Activated gamma-delta T cell treated with anti-CD3 and anti-CD28 coated beads, Interleukin-2, amount 50 U/mL, for 16 hours (primary cell): ENCODE data around the gene PURB.
"Not testable (repeated sequence)": the region's sequence is repeated elsewhere in the genome, so short reads cannot be mapped to it uniquely, and the experiment has no call there.

Experiments
- DNase-seq: peaks from one replicate; pipeline ENCODE4 v3.0.0-alpha.2; 2020; ENCODE audit warnings: low read depth

Gene PURB

DNA sequence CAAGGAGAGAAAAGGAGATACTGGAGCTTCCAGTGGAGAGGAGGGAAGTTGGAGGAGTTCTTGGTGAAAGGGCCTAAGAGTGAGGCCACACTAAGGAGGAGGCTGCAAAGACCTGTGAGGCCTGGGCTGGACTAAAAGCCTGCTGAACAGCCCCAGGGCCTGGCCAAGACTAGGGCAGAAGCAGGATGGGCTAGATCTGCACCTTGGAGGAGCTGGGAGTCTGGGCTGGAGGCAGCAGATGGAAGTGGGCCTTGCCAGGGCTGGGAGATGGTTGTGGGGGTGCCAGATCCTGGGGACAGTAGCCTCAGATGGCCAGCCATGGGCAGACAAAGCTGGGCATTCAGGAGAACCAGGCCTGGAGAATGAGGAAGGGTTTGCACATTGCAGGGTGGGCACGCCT lies 6.5 kb upstream of the PURB start:
- DNase-seq: no peak

DNA sequence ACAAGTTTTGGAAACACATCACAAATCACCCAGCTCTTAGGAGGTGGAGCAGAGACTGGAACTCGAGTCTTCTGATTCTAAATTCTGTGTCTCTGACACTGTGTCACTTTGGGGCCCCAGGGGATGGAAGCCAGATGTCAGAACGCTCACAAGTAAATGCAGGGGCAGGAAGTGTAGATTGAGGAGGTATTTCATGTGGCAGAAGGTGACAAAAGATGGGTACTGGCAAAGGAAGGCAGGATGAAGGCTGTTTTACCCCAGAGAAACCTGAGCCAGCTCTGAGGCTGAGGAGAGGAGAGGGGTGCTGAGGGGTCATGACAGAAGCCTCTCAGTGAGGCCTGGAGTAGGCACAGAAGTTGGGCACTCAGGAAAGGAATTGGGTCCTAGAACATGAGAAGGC lies 6.0 kb upstream of the PURB start:
- DNase-seq: peak; percentile 30

DNA sequence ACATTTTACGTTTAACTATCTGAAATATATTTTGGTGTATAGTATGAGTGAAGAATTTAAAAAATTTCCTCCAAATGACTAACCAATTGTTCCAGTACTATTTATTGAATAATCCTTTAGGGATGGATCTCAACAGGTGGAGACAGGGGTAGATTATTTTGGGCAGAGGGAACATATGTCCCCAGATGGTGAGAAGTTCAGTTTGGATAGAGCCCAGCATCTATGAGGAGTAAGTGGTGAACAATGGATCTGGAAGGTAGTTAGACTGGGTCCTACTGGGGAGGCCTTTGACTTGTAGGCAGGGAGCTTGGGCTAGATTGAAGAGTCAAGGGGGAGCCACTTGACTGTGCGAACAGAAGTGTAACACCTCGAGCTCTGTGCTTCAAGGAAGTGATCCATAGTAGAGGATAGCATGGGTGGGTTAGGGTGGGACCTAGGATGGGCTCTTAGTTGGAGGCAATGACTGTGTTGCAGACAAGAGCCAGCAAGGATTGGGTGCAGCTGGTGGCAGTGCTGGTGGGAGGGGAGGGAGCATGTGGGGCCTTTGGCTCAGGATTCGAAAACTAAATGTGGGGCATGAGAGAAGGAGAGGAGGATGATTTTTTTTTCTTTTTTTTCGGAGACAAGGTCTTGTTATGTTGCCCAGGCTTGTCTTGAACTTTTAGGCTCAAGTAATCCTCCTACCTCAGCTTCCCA lies 3.9 kb upstream of the PURB start:
- DNase-seq: no peak

DNA sequence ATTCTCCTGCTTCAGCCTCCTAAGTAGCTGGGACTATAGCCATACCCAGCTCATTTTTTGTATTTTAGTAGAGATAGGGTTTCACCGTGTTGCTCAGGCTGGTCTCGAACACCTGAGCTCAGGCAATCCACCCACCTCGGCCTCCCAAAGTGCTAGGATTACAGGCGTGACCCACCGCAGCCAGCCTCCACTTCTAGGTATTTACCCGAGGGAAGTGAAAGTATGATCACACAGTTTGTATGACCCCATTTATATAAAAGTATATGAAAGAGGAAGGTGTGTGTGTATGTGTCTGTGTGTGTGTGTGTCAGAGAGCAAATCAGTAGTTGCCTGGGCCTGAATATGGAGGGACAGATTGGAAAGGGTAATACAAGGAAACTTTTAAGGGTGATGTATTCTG lies 2.0 kb upstream of the PURB start:
- no peak for DNase-seq

DNA sequence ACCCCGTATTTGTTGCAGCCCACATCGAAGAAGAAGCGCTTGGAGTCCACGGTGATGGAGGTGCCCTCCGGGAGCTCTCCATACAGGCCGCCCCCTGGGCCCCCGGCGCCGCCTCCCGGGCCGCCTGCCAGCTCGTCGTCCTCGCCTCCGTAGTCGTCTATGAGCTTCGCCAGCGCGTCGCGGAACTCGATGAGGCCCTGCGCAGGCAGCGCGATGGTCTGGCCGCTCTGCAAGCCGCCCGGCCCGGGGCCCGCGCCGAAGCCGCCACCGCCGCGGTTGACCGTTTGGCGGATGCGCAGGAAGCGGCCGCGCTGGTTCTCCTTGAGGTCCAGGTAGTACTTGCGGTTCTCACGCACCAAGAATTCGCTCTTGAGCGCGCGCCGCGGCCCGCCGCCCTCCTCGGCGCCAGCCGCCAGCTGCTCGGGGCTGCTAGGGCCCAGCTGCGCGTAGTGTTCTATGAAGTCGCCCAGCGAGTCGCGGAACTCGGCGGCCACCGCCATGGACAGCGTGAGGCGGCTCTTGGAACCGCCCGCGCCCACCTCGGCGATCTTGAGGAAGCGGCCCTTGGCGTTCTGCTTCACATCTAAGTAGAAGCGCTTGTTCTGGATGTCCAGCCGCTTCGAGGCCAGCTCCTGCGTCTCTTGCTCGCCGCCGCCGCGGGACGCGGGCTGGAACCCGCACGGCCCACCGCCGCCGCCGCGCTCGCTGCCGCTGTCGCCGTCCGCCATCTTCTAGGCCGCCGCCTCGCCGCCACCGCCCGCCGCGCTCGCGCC lies 523 bp downstream of the PURB start:
- peak; percentile 35 for DNase-seq

DNA sequence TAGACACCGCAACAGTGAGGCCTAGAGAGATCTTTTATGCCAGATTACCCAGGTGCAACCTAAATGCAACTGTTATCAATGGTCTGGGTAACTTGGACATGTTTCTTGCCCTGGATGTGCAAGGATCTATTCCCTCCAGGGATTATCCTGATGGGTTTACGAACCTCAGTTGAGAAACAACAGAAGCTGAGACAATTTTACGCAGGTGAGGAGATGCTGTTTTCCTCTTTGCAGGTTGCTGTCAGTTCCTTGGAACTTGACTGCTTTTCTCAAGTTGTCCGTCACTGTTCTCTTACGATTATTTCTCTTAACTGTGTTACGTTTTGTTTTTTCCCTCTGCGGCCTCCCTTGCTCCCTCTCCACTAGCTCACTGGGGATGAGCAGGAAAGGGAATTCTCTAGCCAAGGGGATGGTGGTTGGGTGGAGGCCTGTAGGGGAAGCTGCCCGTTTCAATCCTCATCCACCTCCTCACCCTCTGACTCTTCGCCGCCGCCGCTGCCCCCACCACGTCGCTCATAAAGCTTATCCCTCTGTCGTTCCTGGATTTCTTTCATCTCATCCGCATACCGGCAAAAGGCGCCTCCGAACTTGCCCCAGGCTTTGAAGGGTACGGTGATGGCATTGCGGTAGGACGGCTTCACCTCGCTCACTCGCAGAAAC lies 1.2 kb downstream of the PURB start:
- DNase-seq: no peak

DNA sequence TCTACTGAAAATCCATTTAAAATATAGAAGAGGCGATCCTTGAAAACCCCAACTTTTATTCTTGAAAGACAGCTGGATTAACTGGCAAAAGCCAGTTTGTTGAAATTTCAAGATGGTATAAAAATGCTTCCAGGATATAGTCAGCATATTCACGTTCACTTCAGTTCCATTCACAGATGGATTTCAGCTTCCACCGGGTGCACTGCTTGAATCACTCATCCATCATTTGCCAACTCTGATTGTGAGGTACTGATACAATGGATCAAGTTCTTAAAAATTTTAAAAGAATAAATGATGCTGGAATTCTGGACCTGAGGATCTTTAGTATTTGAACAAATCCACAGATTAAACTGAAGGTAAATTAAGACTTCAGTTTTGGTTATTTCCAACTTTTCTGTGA lies 2.4 kb downstream of the PURB start:
- DNase-seq: no peak

DNA sequence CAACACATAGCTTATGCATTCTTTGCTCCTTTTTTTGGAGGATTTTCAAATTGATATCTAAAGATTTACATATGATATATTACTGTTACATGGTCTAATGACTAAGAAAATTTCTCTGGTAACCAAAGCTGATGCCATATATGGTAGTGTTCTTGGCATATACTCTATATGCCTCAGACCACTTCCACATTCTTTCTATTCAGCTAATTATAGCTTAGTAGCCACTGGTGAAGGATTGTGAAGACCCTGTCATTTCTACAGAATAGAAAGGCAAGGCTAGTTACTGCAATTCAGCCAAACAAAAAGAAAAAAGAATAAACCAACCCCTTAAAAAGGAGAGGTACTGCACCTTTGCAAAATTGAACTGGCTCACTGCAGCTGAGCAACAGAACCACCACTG lies 3.7 kb downstream of the PURB start:
- no peak for DNase-seq

DNA sequence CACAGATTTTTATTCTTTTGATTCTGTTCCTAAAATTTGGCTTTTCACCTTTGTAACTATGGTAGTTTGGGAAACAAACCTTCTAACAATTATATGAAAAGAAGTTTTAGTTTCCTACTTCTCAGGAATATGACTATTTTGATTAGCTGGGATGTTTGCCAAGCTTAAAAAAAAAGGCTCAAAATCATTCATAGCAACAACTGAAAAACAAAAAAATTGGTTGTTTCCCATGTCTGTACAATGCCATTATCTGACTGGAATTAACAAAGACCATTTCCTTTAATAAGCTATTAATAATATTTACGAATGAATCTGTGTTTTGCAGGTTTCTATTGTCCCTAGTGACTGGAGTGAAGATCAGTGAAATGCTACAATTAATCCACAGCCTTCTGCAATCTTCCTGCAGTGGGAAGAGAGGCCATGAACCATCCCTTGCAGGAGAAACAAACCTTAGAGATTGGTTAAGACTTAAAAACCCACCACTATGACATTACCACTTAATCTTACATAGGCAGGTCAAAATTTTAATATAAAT lies 4.2 kb downstream of the PURB start:
- DNase-seq: no peak

DNA sequence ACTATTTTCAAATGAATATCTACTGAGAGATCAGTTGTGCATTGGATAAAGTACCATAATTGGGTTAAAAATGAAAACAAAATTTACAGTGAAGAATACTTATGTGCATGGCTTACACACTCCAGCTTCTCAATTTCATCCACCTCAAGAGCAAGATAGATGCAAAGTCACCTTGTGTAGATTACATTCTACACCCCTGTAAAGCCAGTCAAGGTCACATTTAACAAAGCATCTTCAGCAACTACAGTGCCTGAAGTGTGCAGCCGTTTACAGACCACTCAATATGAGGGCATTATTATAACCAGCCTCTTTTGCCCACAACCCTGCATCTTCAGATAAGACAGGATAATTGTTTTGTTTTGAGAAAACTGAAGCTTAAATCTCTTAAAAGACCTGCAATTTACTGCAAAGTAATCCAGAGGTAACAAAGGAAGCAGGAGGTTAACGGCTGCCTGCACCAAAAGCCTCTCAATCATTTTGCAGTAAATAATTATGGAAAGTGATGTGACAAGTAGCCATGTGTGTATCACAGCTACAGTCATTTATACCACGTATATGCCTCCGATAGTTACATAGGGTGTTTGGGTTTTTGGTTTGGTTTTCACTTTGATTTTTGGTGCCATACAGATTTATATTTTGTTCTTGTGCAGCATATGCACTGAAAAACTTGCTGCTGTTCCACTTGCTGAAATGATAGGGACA lies 4.9 kb downstream of the PURB start:
- DNase-seq: no peak

DNA sequence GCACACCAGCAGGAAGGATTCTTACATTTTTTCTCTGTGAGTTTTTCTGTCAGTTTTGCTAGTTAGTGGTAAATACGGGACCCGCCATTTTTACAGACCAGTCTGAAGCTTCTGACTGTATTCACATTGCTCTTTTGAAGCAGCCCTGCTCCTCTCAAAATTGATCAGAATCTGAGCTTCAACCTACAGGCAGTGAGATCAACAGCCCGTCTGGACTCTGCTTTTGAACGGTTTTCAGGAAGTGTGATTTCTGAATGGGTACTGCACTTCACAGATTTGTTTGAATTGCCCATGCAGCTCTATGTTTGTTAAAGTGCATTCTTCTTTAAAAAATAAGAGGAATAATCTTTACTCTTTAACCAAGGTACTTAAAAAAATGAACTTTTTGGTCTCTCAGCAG lies 8.9 kb downstream of the PURB start:
- DNase-seq: no peak

DNA sequence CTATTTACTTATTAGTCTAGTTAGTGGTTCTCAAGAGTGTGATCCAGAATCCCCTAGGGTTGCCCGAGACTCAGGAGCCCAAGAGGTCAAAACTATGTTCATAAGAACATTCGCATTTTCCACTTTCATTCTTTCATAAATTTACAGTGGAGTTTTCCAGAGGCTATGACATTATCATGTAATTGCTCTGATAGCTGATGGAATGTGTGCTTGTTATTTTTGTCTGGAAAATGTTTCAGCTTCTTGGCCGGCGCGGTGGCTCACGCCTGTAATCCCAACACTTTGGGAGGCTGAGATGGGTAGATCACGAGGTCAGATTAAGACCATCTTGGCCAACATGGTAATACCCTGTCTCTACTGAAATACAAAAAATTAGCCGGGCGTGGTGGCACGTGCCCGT lies 10.1 kb downstream of the PURB start:
- DNase-seq: no peak

DNA sequence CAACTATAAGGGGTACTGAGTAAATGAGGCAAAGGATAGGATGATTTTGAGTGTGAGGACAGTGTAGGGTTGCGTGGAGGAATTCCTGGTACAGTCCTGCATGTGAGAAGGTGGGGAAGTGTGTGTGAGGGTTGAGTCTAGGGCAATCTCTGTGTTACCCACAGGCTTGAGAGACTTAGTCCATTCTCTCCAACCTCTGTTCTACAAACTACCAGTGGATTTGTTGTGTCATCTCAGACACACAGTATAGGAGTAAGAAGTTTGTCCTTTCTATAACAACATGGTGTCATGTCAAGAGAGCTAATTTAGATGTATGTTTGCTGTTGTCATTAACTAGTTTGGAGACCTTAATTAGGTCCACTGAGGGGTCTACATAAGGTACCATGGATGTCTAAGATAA lies 12.5 kb downstream of the PURB start:
- no peak for DNase-seq

DNA sequence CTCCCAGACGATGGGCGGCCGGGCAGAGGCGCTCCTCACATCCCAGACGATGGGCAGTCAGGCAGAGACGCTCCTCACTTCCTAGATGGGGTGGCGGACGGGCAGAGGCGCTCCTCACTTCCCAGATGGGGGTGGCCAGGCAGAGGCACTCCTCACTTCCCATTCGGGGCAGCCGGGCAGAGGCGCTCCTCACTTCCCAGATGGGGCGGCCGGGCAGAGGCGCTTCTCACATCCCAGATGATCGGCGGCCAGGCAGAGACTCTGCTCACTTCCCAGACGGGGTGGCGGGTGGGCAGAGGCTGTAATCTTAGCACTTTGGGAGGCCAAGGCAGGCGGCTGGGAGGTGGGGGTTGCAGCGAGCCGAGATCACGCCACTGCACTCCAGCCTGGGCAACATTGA lies 13.4 kb downstream of the PURB start:
- not testable (repeated sequence) for DNase-seq

DNA sequence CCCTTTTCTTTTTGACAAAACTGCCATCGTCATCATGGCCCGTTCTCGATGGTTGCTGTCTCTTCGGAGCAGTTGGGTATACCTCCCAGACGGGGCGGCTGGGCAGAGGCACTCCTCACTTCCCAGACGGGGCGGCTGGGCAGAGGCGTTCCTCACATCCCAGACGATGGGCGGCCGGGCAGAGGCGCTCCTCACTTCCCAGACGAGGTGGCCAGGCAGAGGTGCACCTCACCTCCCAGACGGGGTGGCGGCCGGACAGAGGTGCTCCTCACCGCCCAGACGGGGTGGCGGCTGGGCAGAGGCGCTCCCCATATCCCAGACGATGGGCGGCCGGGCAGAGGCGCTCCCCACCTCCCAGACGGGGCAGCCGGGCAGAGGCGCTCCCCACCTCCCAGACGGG lies 14.6 kb downstream of the PURB start:
- not testable (repeated sequence) for DNase-seq

DNA sequence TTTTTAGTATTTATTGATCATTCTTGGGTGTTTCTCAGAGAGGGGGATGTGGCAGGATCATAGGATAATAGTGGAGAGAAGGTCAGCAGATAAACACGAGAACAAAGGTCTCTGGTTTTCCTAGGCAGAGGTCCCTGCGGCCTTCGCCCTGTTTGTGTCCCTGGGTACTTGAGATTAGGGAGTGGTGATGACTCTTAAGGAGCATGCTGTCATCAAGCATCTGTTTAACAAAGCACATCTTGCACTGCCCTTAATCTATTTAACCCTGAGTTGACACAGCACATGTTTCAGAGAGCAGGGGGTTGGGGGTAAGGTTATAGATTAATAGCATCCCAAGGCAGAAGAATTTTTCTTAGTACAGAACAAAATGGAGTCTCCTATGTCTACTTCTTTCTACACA lies 15.0 kb downstream of the PURB start:
- not testable (repeated sequence) for DNase-seq

DNA sequence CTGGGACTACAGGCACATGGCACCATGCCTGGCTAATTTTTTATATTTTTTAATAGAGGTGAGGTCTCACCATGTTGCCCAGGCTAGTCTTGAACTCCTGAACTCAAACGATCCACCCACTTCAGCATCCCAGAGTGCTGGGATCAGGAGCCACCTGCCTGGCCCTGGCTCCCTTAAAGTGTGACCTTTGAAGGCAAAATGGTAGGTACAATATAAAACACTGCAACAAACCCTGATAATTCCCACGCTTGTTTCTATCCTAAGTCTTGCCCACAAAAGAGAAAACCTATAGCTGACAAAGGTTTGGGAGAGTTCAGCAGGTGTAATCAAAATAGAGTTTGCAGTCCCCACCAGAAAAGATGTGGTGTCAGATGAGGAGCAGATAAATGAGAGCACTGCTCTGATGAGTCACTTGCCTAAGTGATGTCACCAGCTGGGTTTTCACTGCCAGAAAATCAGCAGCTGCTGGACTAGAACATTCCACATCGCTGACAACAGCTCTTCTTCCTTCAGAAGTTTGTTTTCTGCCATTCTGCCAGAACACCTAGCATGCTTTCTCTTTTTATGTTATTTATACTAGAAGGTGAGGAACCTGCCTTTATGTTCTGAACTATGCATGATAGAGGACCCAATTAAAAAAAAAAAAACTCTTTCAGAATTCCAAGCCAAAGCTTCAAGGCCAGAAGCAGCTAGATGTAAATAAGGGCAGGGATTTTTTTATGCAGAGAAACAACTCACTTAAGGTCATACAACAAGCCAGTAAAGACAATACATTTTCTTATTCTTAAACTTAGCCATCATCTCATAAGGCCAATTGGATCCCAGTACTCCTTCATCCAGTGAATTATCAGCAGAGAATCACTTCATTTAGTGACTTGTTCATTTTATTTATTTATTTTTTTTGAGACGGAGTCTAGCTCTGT lies 18.0 kb downstream of the PURB start:
- no peak for DNase-seq

DNA sequence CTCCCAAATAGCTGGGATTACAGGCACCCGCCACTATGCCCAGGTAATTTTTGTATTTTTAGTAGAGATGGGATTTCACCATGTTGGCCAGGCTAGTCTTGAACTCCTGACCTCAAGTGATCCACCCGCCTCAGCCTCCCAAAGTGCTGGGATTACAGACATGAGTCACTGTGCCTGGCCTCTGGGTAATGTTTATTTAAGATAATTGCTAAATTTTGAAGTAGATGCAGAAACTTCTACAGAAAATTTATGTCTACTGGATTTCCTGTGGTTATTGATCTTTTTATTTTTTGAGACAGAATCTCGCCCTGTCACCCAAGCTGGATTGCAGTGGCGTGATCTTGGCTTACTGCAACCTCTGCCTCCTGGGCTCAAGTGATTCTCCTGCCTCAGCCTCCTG lies 23.4 kb downstream of the PURB start:
- DNase-seq: not testable (repeated sequence)

DNA sequence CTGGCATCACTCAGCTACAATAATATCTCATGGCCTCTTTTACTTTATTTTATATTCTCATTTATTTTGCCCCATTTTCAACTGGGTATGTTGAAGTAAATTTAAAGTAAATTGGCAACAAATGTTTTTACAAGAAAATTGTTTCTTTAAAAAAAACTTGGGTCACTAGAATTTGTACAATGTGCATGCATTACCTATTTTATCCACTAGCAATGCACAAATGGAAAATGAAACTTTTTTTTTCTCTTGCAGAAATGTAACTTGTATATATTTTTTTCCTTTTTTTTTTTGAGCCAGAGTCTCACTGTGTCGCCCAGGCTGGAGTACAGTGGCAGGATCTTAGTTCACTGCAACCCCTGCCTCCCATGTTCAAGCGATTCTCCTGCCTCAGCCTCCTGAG lies 27.2 kb downstream of the PURB start:
- no peak for DNase-seq

DNA sequence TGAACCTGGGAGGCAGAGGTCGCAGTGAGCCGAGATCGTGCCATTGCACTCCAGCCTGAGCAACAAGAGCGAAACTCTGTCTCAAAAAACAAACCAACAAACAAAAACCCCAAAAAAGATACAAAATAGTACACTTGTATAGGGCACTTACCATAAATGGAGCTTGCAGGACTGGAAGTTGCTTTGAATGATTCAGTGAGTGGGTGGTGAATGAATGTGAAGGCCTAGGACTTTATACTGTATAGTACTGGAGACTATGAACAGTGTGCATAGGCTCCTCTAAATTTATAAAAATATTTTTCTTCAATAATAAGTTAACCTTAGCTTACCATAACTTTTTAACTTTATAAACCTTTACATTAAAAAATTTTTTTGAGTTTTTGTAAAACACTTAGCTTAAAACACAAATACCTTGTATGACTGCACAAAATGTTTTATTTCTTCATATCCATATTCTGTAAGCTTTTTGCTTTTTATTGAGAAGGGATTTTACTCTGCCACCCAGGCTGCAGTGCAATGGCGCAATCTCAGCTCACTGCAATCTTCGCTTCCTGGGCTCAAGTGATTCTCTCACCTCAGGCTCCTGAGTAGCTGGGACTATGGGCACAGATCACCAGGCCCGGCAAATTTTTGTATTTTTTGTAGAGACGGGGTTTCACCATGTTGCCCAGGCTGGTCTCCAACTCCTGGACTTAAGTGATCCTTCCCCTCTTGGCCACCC lies 30.5 kb downstream of the PURB start:
- no peak for DNase-seq

DNA sequence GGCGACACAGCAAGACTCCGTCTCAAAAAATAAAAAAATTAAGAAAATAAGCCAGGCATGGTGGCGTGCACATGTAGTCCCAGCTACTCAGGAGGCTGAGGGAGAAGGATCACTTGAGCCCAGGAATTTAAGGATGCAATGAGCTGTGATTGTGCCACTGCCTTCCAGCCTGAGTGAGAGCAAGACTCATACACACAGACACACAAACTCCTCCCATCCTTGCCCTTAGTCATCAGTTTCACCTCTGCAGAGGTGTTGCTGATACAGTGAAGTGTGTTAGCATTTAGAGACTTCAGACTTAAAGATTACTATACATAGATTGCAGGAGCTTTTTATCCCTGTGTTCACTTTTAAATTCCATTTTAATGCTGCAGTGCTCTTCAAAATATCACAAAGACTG lies 31.9 kb downstream of the PURB start:
- no peak for DNase-seq
